Uterus (tissue), 4 donors: ENCODE results near the gene FZD10. TPM values are rescaled to one million over a fixed set of nuclear protein-coding genes. Genes with fewer than 3 reads are reported as not detected.
A peak's percentile ranks its signal among the peaks of the same experiment; 100 is the strongest.

ENCODE experiments used
- DNase-seq, 2 donors: peaks; one replicate each; pipeline ENCODE4 v3.0.0-alpha.2; 2019 to 2020
- H3K27ac ChIP-seq, 2 donors: fragments of 200-600 bp; sonication (generic); 1 replicate in 1 of 2; 2 replicates in 1 of 2; pipeline ENCODE4 v1.5.1; 2016 to 2018
- H3K27me3 ChIP-seq, 2 donors: fragments of 200-600 bp; sonication (generic); one replicate each; pipeline ENCODE4 v1.5.1; 2018 to 2019; ENCODE audit warnings: control low read depth in 1 of 2
- H3K36me3 ChIP-seq, 2 donors: fragments of 200-600 bp; sonication (generic); one replicate each; pipeline ENCODE4 v1.5.1; 2019; ENCODE audit warnings: control low read depth in 1 of 2
- H3K4me1 ChIP-seq, 2 donors: fragments of 200-600 bp; sonication (generic); one replicate each; pipeline ENCODE4 v1.5.1; 2018 to 2019; ENCODE audit warnings: control low read depth in 1 of 2
- H3K4me3 ChIP-seq, 2 donors: fragments of 200-600 bp; sonication (generic); 1 replicate in 1 of 2; 2 replicates in 1 of 2; pipeline ENCODE4 v1.5.1; 2018 to 2019; ENCODE audit warnings: mild to moderate bottlenecking in 1 of 2
- H3K9me3 ChIP-seq, 2 donors: fragments of 200-600 bp; sonication (generic); one replicate each; pipeline ENCODE4 v1.5.1; 2019; ENCODE audit warnings: control low read depth in 1 of 2
- CTCF ChIP-seq, 4 experiments: fragments of 200-600 bp in 2 of 4; fragments of 450-650 bp in 2 of 4; sonication (generic) in 2 of 4; IDR thresholded peaks; one replicate each; pipeline ENCODE4 v1.5.1; 2016 to 2019; ENCODE audit warnings: antibody characterized with exemption in 4 of 4, mild to moderate bottlenecking in 2 of 4, moderate library complexity in 1 of 4
- POLR2A ChIP-seq, 2 donors: fragments of 450-650 bp; IDR thresholded peaks; one replicate each; pipeline ENCODE4 v1.6.1; 2016; ENCODE audit warnings: antibody characterized with exemption in 2 of 2, mild to moderate bottlenecking in 1 of 2, moderate library complexity in 1 of 2
- intact Hi-C: fragments of 100-400 bp; cut with DNase I; formaldehyde crosslinking; loops from one replicate; pipeline ENCODE4 v1.15.1; 2023; ENCODE audit warnings: low total_unique reads
- total RNA-seq, 4 donors: library from RNA; depleted of rRNA in 3 of 4; stranded (reverse); fragments of >200 nt in 3 of 4; gene quantifications; one replicate each; pipeline versions ENCODE4 v1.1.0 to v1.2.4, GENCODE V29; 2014 to 2023
- donor health status: DM: yes; HTN: yes; CAD: no.

FZD10 gene
- total RNA-seq, 4 donors from 2014 or later, result 1.4 to 11.3 (median 1.9) TPM

DNA sequence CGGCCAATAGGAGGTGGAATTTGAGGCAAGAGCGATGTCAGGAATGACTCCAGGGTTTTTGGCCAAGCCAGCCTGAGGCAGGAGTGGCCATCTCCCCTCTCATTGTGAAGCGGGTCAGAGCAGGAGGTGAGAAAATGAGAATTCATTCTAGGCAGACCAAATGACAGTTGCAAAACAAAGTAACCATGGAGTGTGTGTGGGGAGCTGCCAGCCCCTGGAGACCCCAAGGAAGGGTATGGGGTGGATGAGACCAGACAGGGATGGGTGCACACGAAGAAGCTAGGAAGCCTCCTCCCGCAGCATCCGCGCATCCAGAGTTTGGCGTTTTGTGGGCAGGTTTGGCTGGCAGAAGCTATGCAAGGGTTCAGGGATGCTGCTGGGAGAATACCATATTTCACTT, 38.8 kb downstream of the FZD10 start:
- H3K36me3 ChIP-seq, result no peaks in the 10 kb centered on the region
- H3K9me3 ChIP-seq, result no peaks in the 10 kb centered on the region
- no peak overlapping the region for H3K4me3 ChIP-seq
- H3K27me3 ChIP-seq, result no peaks in the 10 kb centered on the region
- no peak for DNase-seq
- H3K4me1 ChIP-seq, result no peaks in the 10 kb centered on the region
- TF ChIP-seq POLR2A (IDR thresholded peaks at IDR 0.05) (no peak), CTCF (IDR thresholded peaks at IDR 0.05) (no peak)
- H3K27ac ChIP-seq, result no peak overlapping the region
- intact Hi-C loops, result no loop called here

- H3K4me3 ChIP-seq, result no peak overlapping the region
- H3K36me3 ChIP-seq, result no peaks in the 10 kb centered on the region
- DNase-seq, result no peak
- no peaks in the 10 kb centered on the region for H3K9me3 ChIP-seq
- H3K27me3 ChIP-seq, result no peaks in the 10 kb centered on the region
- H3K27ac ChIP-seq, result no peak overlapping the region
- TF ChIP-seq CTCF (IDR thresholded peaks at IDR 0.05), result no peak
- no peak for TF ChIP-seq POLR2A (IDR thresholded peaks at IDR 0.05)
- H3K4me1 ChIP-seq, result no peaks in the 10 kb centered on the region
- intact Hi-C loops, result no loop called here
These were observed 39.9 kb downstream of the FZD10 start for GRCh38 chr12:130202201-130202600.

- Histone ChIP-seq H3K27me3 (no peaks in the 10 kb centered on the region), H3K27ac (no peak overlapping the region), H3K4me3 (no peak overlapping the region), H3K4me1 (no peaks in the 10 kb centered on the region), H3K9me3 (no peaks in the 10 kb centered on the region), H3K36me3 (no peaks in the 10 kb centered on the region)
- intact Hi-C loops, result no loop called here
- peak in 1 of 2 donors; percentile 39 for DNase-seq
- TF ChIP-seq POLR2A (IDR thresholded peaks at IDR 0.05) (no peak), CTCF (IDR thresholded peaks at IDR 0.05) (no peak)
These were observed 40.9 kb downstream of the FZD10 start for GRCh38 chr12:130203151-130203550.

GRCh38 chr12:130204541-130204953, 42.3 kb downstream of the FZD10 start:
- Histone ChIP-seq H3K4me3 (no peak overlapping the region), H3K27ac (no peak overlapping the region), H3K4me1 (no peaks in the 10 kb centered on the region), H3K36me3 (no peaks in the 10 kb centered on the region), H3K9me3 (no peaks in the 10 kb centered on the region), H3K27me3 (no peaks in the 10 kb centered on the region)
- TF ChIP-seq CTCF (IDR thresholded peaks at IDR 0.05) (no peak), POLR2A (IDR thresholded peaks at IDR 0.05) (no peak)
- DNase-seq, result no peak
- intact Hi-C loops, result no loop called here

- no peak for TF ChIP-seq CTCF (IDR thresholded peaks at IDR 0.05)
- TF ChIP-seq POLR2A (IDR thresholded peaks at IDR 0.05), result no peak
- Histone ChIP-seq H3K36me3 (no peaks in the 10 kb centered on the region), H3K4me3 (no peak overlapping the region), H3K9me3 (no peaks in the 10 kb centered on the region), H3K27me3 (no peaks in the 10 kb centered on the region), H3K27ac (no peak overlapping the region), H3K4me1 (no peaks in the 10 kb centered on the region)
- DNase-seq, result no peak
- intact Hi-C loops, result no loop called here
These were observed 43.2 kb downstream of the FZD10 start for GRCh38 chr12:130205495-130205894.
